IMR-90 (cell line): Measurements from ENCODE around the gene FNDC1. TPM values are rescaled to one million over a fixed set of nuclear protein-coding genes. Genes with fewer than 3 reads are reported as not detected.

ENCODE experiments used
- ATAC-seq: fragments of 200-7000 bp; cut with Tn5 transposase; 2 replicates; pipeline ENCODE4 v1.9.1; 2020; ENCODE audit warnings: low read depth, mild to moderate bottlenecking, moderate library complexity
- BruUV-seq: library from RNA; stranded (reverse); fragments of 400-500 nt; replicated peaks from 2 replicates; lab custom pipeline; 2021; lab: Mats Ljungman, UMichigan
- CTCF ChIA-PET: fragments of 300-600 bp; formaldehyde crosslinking; extraction: SDS; loops from one replicate; lab custom pipeline; 2021; ENCODE audit warnings: antibody characterized with exemption; lab: Yijun Ruan, JAX
- POLR2A ChIA-PET: fragments of 300-600 bp; sonication (Branson Sonifier 250); formaldehyde crosslinking; loops from one replicate; lab custom pipeline; 2022; ENCODE audit warnings: antibody characterized with exemption; ENCODE audit not compliant: unreplicated experiment; lab: Charles Lee
- DNase-seq: peaks from one replicate; pipeline ENCODE4 v3.0.0; 2013
- H2AFZ ChIP-seq: replicated peaks from 2 replicates; pipeline ENCODE3; 2013; ENCODE audit warnings: low read length, mild to moderate bottlenecking; ENCODE audit not compliant: poor library complexity
- H2AK5ac ChIP-seq: 2 replicates; pipeline ENCODE4 v1.6.1; 2013; ENCODE audit warnings: low read depth, low read length, inconsistent platforms
- H2AK9ac ChIP-seq: replicated peaks from 2 replicates; pipeline ENCODE3; 2013; ENCODE audit warnings: mild to moderate bottlenecking, low read depth, low read length, moderate library complexity; ENCODE audit not compliant: poor library complexity
- H2BK120ac ChIP-seq: 2 replicates; pipeline ENCODE4 v1.6.1; 2013; ENCODE audit warnings: low read depth, low read length, inconsistent platforms
- H2BK15ac ChIP-seq: 3 replicates; pipeline ENCODE4 v1.6.1; 2013; ENCODE audit warnings: low read depth, low read length, inconsistent platforms
- H2BK20ac ChIP-seq: 2 replicates; pipeline ENCODE4 v1.6.1; 2013; ENCODE audit warnings: low read depth, mild to moderate bottlenecking, inconsistent platforms, low read length, moderate library complexity
- H2BK5ac ChIP-seq: 2 replicates; pipeline ENCODE4 v1.6.1; 2013; ENCODE audit warnings: mild to moderate bottlenecking, low read depth, low read length, inconsistent platforms; ENCODE audit not compliant: poor library complexity, severe bottlenecking
- H3K14ac ChIP-seq: replicated peaks from 2 replicates; pipeline ENCODE4 v1.6.1; 2013; ENCODE audit warnings: low read depth, low read length, inconsistent platforms
- H3K18ac ChIP-seq: 2 replicates; pipeline ENCODE4 v1.6.1; 2013; ENCODE audit warnings: low read depth, low read length, control low read depth
- H3K23ac ChIP-seq: 2 replicates; pipeline ENCODE4 v1.6.1; 2013; ENCODE audit warnings: low read depth, low read length, inconsistent platforms
- H3K27ac ChIP-seq: 2 replicates; pipeline ENCODE4 v1.5.1; 2013; ENCODE audit warnings: mild to moderate bottlenecking, control low read depth, low read length; ENCODE audit not compliant: insufficient read depth
- H3K27me3 ChIP-seq: 2 replicates; pipeline ENCODE4 v1.6.1; 2013; ENCODE audit warnings: low read length; ENCODE audit not compliant: control insufficient read depth, insufficient read depth
- H3K36me3 ChIP-seq: 2 replicates; pipeline ENCODE4 v1.6.1; 2013; ENCODE audit warnings: low read length, mixed read lengths; ENCODE audit not compliant: control insufficient read depth, insufficient read depth
- H3K4ac ChIP-seq: 2 replicates; pipeline ENCODE4 v1.6.1; 2013; ENCODE audit warnings: low read depth, low read length, inconsistent platforms
- H3K4me1 ChIP-seq: 2 replicates; pipeline ENCODE4 v1.6.1; 2013; ENCODE audit warnings: low read length, mixed read lengths; ENCODE audit not compliant: control insufficient read depth, insufficient read depth
- H3K4me2 ChIP-seq: 2 replicates; pipeline ENCODE4 v1.6.1; 2013; ENCODE audit warnings: low read depth, mild to moderate bottlenecking, control low read depth, low read length, moderate library complexity
- H3K4me3 ChIP-seq: 2 replicates; pipeline ENCODE4 v1.5.1; 2013; ENCODE audit warnings: low read depth, mild to moderate bottlenecking, control low read depth, low read length, moderate library complexity; ENCODE audit not compliant: insufficient read depth
- H3K56ac ChIP-seq: 2 replicates; pipeline ENCODE4 v1.6.1; 2013; ENCODE audit warnings: low read length, inconsistent platforms; ENCODE audit not compliant: insufficient read depth; ENCODE audit errors: extremely low read depth
- H3K79me1 ChIP-seq, 2 experiments: 2 replicates each; pipeline ENCODE4 v1.6.1; 2013; ENCODE audit warnings: low read length in 2 of 2, inconsistent platforms in 1 of 2, low read depth in 1 of 2
- H3K9ac ChIP-seq: 2 replicates; pipeline ENCODE4 v1.6.1; 2013; ENCODE audit warnings: low read depth, low read length, control low read depth
- H3K9me1 ChIP-seq: 2 replicates; pipeline ENCODE4 v1.6.1; 2013; ENCODE audit warnings: low read length, inconsistent platforms; ENCODE audit not compliant: insufficient read depth
- H3K9me3 ChIP-seq: 2 replicates; pipeline ENCODE4 v1.6.1; 2013; ENCODE audit warnings: low read length; ENCODE audit not compliant: control insufficient read depth, insufficient read depth
- H4K20me1 ChIP-seq: 2 replicates; pipeline ENCODE4 v1.6.1; 2013; ENCODE audit warnings: low read length, inconsistent platforms; ENCODE audit not compliant: insufficient read depth
- H4K5ac ChIP-seq: 2 replicates; pipeline ENCODE4 v1.6.1; 2013; ENCODE audit warnings: mild to moderate bottlenecking, low read depth, low read length, control low read depth
- H4K8ac ChIP-seq, 2 experiments: 2 replicates each; pipeline ENCODE4 v1.6.1; 2013; ENCODE audit warnings: low read depth in 2 of 2, low read length in 2 of 2, control low read depth in 1 of 2, inconsistent platforms in 1 of 2
- H4K91ac ChIP-seq: 2 replicates; pipeline ENCODE4 v1.6.1; 2013; ENCODE audit warnings: low read depth, low read length, inconsistent platforms; ENCODE audit not compliant: insufficient read depth
- CEBPB ChIP-seq: IDR thresholded peaks from 2 replicates; pipeline ENCODE4 v1.6.1; 2012; ENCODE audit warnings: low read depth, low read length, improper control_type of control experiment
- MAFK ChIP-seq: IDR thresholded peaks from 2 replicates; pipeline ENCODE4 v1.6.1; 2012; ENCODE audit warnings: low read depth, low read length, improper control_type of control experiment
- WGBS, 2 experiments: methylation state at CpG; one replicate each; pipeline versions ENCODE4 v1.1.5 to v1.1.7; 2013; ENCODE audit warnings: missing lambda C conversion rate in 2 of 2; ENCODE audit not compliant: insufficient read length in 1 of 2; ENCODE audit errors: extremely low coverage in 2 of 2; 5-methylcytosine and 5-hydroxymethylcytosine counted together
- dilution Hi-C: fragments of 300-500 bp; cut with HindIII; formaldehyde crosslinking; loops from one replicate; pipeline ENCODE4 v1.14.3; 2018; ENCODE audit warnings: low sequenced_read_pairs; ENCODE audit not compliant: unreplicated experiment
- in situ Hi-C: fragments of 300-500 bp; cut with MboI; formaldehyde crosslinking; loops from 3 replicates; pipeline ENCODE4 v1.14.3; 2019; ENCODE audit warnings: low sequenced_read_pairs, inconsistent platforms, mixed read lengths
- intact Hi-C: fragments of 100-400 bp; cut with micrococcal nuclease; formaldehyde crosslinking; loops from 2 replicates; pipeline ENCODE4 v1.10.0; 2022
- polyA plus RNA-seq, 3 experiments: library from polyadenylated mRNA; depleted of rRNA; stranded (reverse); fragments of >200 nt; gene quantifications; 2 replicates each; pipeline ENCODE4 v1.2.3, GENCODE V29; 2012; ENCODE audit warnings: low replicate concordance in 1 of 3
- total RNA-seq: library from RNA; depleted of rRNA; stranded (reverse); fragments of >200 nt; gene quantifications from 2 replicates; pipeline ENCODE4 v1.2.3, GENCODE V29; 2012

FNDC1 gene
- total and polyA plus RNA-seq, 2 of the 4 experiments (the other 2 are of a cell fraction), result 0.03 TPM; not detected in 1

GRCh38 chr6:159214281-159214680 is 45.1 kb downstream of the FNDC1 start:
- Histone ChIP-seq H3K14ac (no peak overlapping the region), H4K5ac (no peak overlapping the region), H3K56ac (no peak overlapping the region), H3K79me1 (no peaks in the 10 kb centered on the region), H4K20me1 (no peaks in the 10 kb centered on the region), H3K9ac (no peak overlapping the region), H3K27ac (no peak overlapping the region), H4K91ac (no peak overlapping the region), H2BK120ac (no peak overlapping the region), H3K27me3 (peaks cover 2% of the 10 kb centered on the region; the same call in 1 of the 2 replicates), H2AK5ac (no peak overlapping the region), H3K36me3 (no peaks in the 10 kb centered on the region), H3K4me3 (no peak overlapping the region), H3K18ac (no peak overlapping the region), H3K9me3 (no peaks in the 10 kb centered on the region), H3K4me2 (no peak overlapping the region), H3K4ac (no peak overlapping the region), H3K23ac (no peak overlapping the region), H3K4me1 (no peaks in the 10 kb centered on the region), H2AK9ac (no peak overlapping the region), H3K9me1 (no peaks in the 10 kb centered on the region), H4K8ac (no peak overlapping the region), H2AFZ (no peak overlapping the region), H2BK15ac (no peak overlapping the region), H2BK5ac (no peak overlapping the region), H2BK20ac (no peak overlapping the region)
- no peak for TF ChIP-seq CEBPB
- TF ChIP-seq MAFK, result no peak
- ChIA-PET CTCF (no interaction called here), POLR2A (no interaction called here)
- intact Hi-C loops (no loop called here), in situ Hi-C loops (no loop called here), dilution Hi-C loops (no loop called here)
- 50% methylated on average over 1 of the region's 2 CpGs; no CpG with 5 or more reads in 1 of the 2 experiments for WGBS, 2 experiments
- ATAC-seq (no peak), DNase-seq (no peak)
- no TSS peak for BruUV-seq
